Measurements from ENCODE around the gene RNF183. TPM values are rescaled to one million over a fixed set of nuclear protein-coding genes. Genes with fewer than 3 reads are reported as not detected.
"Not testable (repeated sequence)": the region's sequence is repeated elsewhere in the genome, so short reads cannot be mapped to it uniquely, and the experiment has no call there.

Gene RNF183
- total and polyA plus RNA-seq, 2 donors (not counting 1 experiment from before 2014, with no cell fraction given), result not detected

- TF ChIP-seq CTCF (conservative IDR thresholded peaks at IDR 0.05 in 1 of 2, IDR thresholded peaks at IDR 0.05 in 1 of 2; ENCODE audit: low read depth in 1 of 2, low read length in 2 of 2) (no peak), EZH2 (IDR thresholded peaks at IDR 0.05; ENCODE audit: low read length, missing control alignments) (no peak)
- Histone ChIP-seq H4K20me1 (ENCODE audit: control insufficient read depth, extremely low read depth, insufficient read depth, low read length) (no peaks in the 10 kb centered on the region), H3K9me3 (ENCODE audit: control insufficient read depth, insufficient read depth, low read depth, low read length) (no peaks in the 10 kb centered on the region), H3K4me2 (ENCODE audit: extremely low read depth, insufficient read depth, low read length) (no peak overlapping the region), H3K27ac (ENCODE audit: insufficient read depth, low read length) (no peak overlapping the region), H3K4me1 (ENCODE audit: control insufficient read depth, extremely low read depth, insufficient read depth, low read length) (no peaks in the 10 kb centered on the region), H2AFZ (ENCODE audit: low read length) (no peak overlapping the region), H3K27me3 (ENCODE audit: control insufficient read depth, insufficient read depth, low read length) (no peaks in the 10 kb centered on the region), H3K79me2 (ENCODE audit: control insufficient read depth, insufficient read depth, low read length) (no peaks in the 10 kb centered on the region), H3K4me3 (replicated peaks in 1 of 4; ENCODE audit: control extremely low read depth in 1 of 4, insufficient read depth in 1 of 4, low read depth in 3 of 4, low read length in 4 of 4) (no peak overlapping the region), H3K9ac (ENCODE audit: insufficient read depth, low read length) (no peak overlapping the region), H3K36me3 (ENCODE audit: control insufficient read depth, insufficient read depth, low read length) (no peaks in the 10 kb centered on the region)
- no peak for DNase-seq (ENCODE audit: low read depth in 2 of 2)
These were observed 52.4 kb downstream of the RNF183 start for GRCh38 chr9:113250807-113251206.

GRCh38 chr9:113249661-113250060 is 53.5 kb downstream of the RNF183 start:
- H2AFZ ChIP-seq (ENCODE audit: low read length); H3K9ac ChIP-seq (ENCODE audit: insufficient read depth, low read length); H4K20me1 ChIP-seq (ENCODE audit: control insufficient read depth, extremely low read depth, insufficient read depth, low read length); H3K4me3 ChIP-seq (replicated peaks in 1 of 4; ENCODE audit: control extremely low read depth in 1 of 4, insufficient read depth in 1 of 4, low read depth in 3 of 4, low read length in 4 of 4); H3K79me2 ChIP-seq (ENCODE audit: control insufficient read depth, insufficient read depth, low read length); H3K27ac ChIP-seq (ENCODE audit: insufficient read depth, low read length); H3K27me3 ChIP-seq (ENCODE audit: control insufficient read depth, insufficient read depth, low read length); H3K4me1 ChIP-seq (ENCODE audit: control insufficient read depth, extremely low read depth, insufficient read depth, low read length); DNase-seq (ENCODE audit: low read depth in 2 of 2); H3K36me3 ChIP-seq (ENCODE audit: control insufficient read depth, insufficient read depth, low read length); H3K4me2 ChIP-seq (ENCODE audit: extremely low read depth, insufficient read depth, low read length); H3K9me3 ChIP-seq (ENCODE audit: control insufficient read depth, insufficient read depth, low read depth, low read length): not testable (repeated sequence)

- H3K79me2 ChIP-seq (ENCODE audit: control insufficient read depth, insufficient read depth, low read length), result no peaks in the 10 kb centered on the region
These were observed 55.5 kb downstream of the RNF183 start for GRCh38 chr9:113247640-113248039.

More at GRCh38 chr9:113247640-113248039, 55.5 kb downstream of the RNF183 start:
- Histone ChIP-seq H3K9me3 (ENCODE audit: control insufficient read depth, insufficient read depth, low read depth, low read length) (no peaks in the 10 kb centered on the region), H3K27ac (ENCODE audit: insufficient read depth, low read length) (no peak overlapping the region), H4K20me1 (ENCODE audit: control insufficient read depth, extremely low read depth, insufficient read depth, low read length) (no peaks in the 10 kb centered on the region), H3K27me3 (ENCODE audit: control insufficient read depth, insufficient read depth, low read length) (no peaks in the 10 kb centered on the region), H3K9ac (ENCODE audit: insufficient read depth, low read length) (no peak overlapping the region), H2AFZ (ENCODE audit: low read length) (no peak overlapping the region), H3K4me3 (replicated peaks in 1 of 4; ENCODE audit: control extremely low read depth in 1 of 4, insufficient read depth in 1 of 4, low read depth in 3 of 4, low read length in 4 of 4) (no peak overlapping the region), H3K36me3 (ENCODE audit: control insufficient read depth, insufficient read depth, low read length) (no peaks in the 10 kb centered on the region), H3K4me1 (ENCODE audit: control insufficient read depth, extremely low read depth, insufficient read depth, low read length) (no peaks in the 10 kb centered on the region), H3K4me2 (ENCODE audit: extremely low read depth, insufficient read depth, low read length) (no peak overlapping the region)
- TF ChIP-seq EZH2 (IDR thresholded peaks at IDR 0.05; ENCODE audit: low read length, missing control alignments), result no peak
- TF ChIP-seq CTCF (conservative IDR thresholded peaks at IDR 0.05 in 1 of 2, IDR thresholded peaks at IDR 0.05 in 1 of 2; ENCODE audit: low read depth in 1 of 2, low read length in 2 of 2), result no peak
- no peak for DNase-seq (ENCODE audit: low read depth in 2 of 2)

Other genes starting within 250 kb of the RNF183 start
- 2.8 and 5.1 TPM in 2 replicates for gene ZFP37, start 246.7 kb downstream of the RNF183 start, total RNA-seq
- gene ZFP37, start 246.7 kb downstream of the RNF183 start, polyA plus RNA-seq, result 1.4 and 1.5 TPM in 2 replicates
- gene SLC31A2, start 152.4 kb downstream of the RNF183 start, total RNA-seq, result 12.6 and 17.8 TPM in 2 replicates
- gene SLC31A2, start 152.4 kb downstream of the RNF183 start, polyA plus RNA-seq, result 15.7 and 17.8 TPM in 2 replicates
- gene FKBP15, start 82.1 kb downstream of the RNF183 start, total RNA-seq, result 12.8 and 21.0 TPM in 2 replicates
- 25.3 and 28.8 TPM in 2 replicates for gene FKBP15, start 82.1 kb downstream of the RNF183 start, polyA plus RNA-seq
- 31.1 and 44.4 TPM in 2 replicates for gene SLC31A1, start 81.8 kb downstream of the RNF183 start, total RNA-seq
- 33.0 and 40.9 TPM in 2 replicates for gene SLC31A1, start 81.8 kb downstream of the RNF183 start, polyA plus RNA-seq
- 33.9 and 48.0 TPM in 2 replicates for gene CDC26, start 27.8 kb downstream of the RNF183 start, total RNA-seq
- gene CDC26, start 27.8 kb downstream of the RNF183 start, polyA plus RNA-seq, result 59.9 and 63.2 TPM in 2 replicates
- 25.1 and 30.3 TPM in 2 replicates for gene PRPF4, start 27.7 kb downstream of the RNF183 start, total RNA-seq
- 19.5 and 32.3 TPM in 2 replicates for gene PRPF4, start 27.7 kb downstream of the RNF183 start, polyA plus RNA-seq
- 3.1 and 4.0 TPM in 2 replicates for gene WDR31, start 36.9 kb upstream of the RNF183 start, total RNA-seq
- gene WDR31, start 36.9 kb upstream of the RNF183 start, polyA plus RNA-seq, result 1.2 and 1.6 TPM in 2 replicates
- gene BSPRY, start 46.2 kb upstream of the RNF183 start, total RNA-seq, result not detected in 2 replicates
- not detected in 2 replicates for gene BSPRY, start 46.2 kb upstream of the RNF183 start, polyA plus RNA-seq
- gene HDHD3, start 73.6 kb upstream of the RNF183 start, total RNA-seq, result 11.0 and 14.2 TPM in 2 replicates
- 4.1 and 6.5 TPM in 2 replicates for gene HDHD3, start 73.6 kb upstream of the RNF183 start, polyA plus RNA-seq
- 22.6 and 42.1 TPM in 2 replicates for gene ALAD, start 97.9 kb upstream of the RNF183 start, total RNA-seq
- gene ALAD, start 97.9 kb upstream of the RNF183 start, polyA plus RNA-seq, result 13.1 and 14.0 TPM in 2 replicates
- gene POLE3, start 107.3 kb upstream of the RNF183 start, total RNA-seq, result 17.3 and 22.6 TPM in 2 replicates
- 45.9 and 68.5 TPM in 2 replicates for gene POLE3, start 107.3 kb upstream of the RNF183 start, polyA plus RNA-seq
- 0.50 and 0.51 TPM in 2 replicates for gene C9orf43, start 107.4 kb upstream of the RNF183 start, total RNA-seq
- 0.25 and 0.61 TPM in 2 replicates for gene C9orf43, start 107.4 kb upstream of the RNF183 start, polyA plus RNA-seq
- 49.8 and 74.3 TPM in 2 replicates for gene RGS3, start 160.4 kb upstream of the RNF183 start, total RNA-seq
- 48.1 and 58.4 TPM in 2 replicates for gene RGS3, start 160.4 kb upstream of the RNF183 start, polyA plus RNA-seq